EL (cell line): ENCODE measurements around the gene NAA15.
"Not testable (repeated sequence)": the region's sequence is repeated elsewhere in the genome, so short reads cannot be mapped to it uniquely, and the experiment has no call there.

Source experiments
- DNase-seq: peaks from one replicate; pipeline ENCODE4 v3.0.0-alpha.2; 2016

Gene NAA15

GRCh38 chr4:139368998-139369397 is 67.7 kb downstream of the NAA15 start:
- DNase-seq, result no peak

- no peak for DNase-seq
These were observed 72.9 kb downstream of the NAA15 start for GRCh38 chr4:139374251-139374650.

GRCh38 chr4:139386421-139386820 is 85.1 kb downstream of the NAA15 start:
- no peak for DNase-seq

- no peak for DNase-seq
These were observed 87.8 kb downstream of the NAA15 start for GRCh38 chr4:139389102-139389501.

GRCh38 chr4:139389991-139390390 is 88.7 kb downstream of the NAA15 start:
- DNase-seq, result no peak

- no peak for DNase-seq
These were observed 90.4 kb downstream of the NAA15 start for GRCh38 chr4:139391731-139392130.

GRCh38 chr4:139392797-139393196 is 91.5 kb downstream of the NAA15 start:
- DNase-seq, result peak; percentile 20

- no peak for DNase-seq
These were observed 100.1 kb downstream of the NAA15 start for GRCh38 chr4:139401368-139401767.

GRCh38 chr4:139402436-139402835 is 101.1 kb downstream of the NAA15 start:
- DNase-seq, result no peak

GRCh38 chr4:139403462-139403861 is 102.2 kb downstream of the NAA15 start:
- no peak for DNase-seq

GRCh38 chr4:139410312-139410711 is 109.0 kb downstream of the NAA15 start:
- DNase-seq, result no peak

- not testable (repeated sequence) for DNase-seq
These were observed 113.4 kb downstream of the NAA15 start for GRCh38 chr4:139414671-139415210.

- peak; percentile 35 for DNase-seq
These were observed 114.9 kb downstream of the NAA15 start for GRCh38 chr4:139416073-139416673.

- peak; percentile 80 for DNase-seq
These were observed 118.1 kb downstream of the NAA15 start for GRCh38 chr4:139419388-139419914.

GRCh38 chr4:139420652-139421051 is 119.3 kb downstream of the NAA15 start:
- no peak for DNase-seq

- no peak for DNase-seq
These were observed 134.8 kb downstream of the NAA15 start for GRCh38 chr4:139436122-139436521.

GRCh38 chr4:139438141-139438540 is 136.8 kb downstream of the NAA15 start:
- DNase-seq, result no peak

- peak; percentile 19 for DNase-seq
These were observed 139.7 kb downstream of the NAA15 start for GRCh38 chr4:139441029-139441428.

- DNase-seq, result no peak
These were observed 142.4 kb downstream of the NAA15 start for GRCh38 chr4:139443661-139444060.

GRCh38 chr4:139444881-139445280 is 143.6 kb downstream of the NAA15 start:
- not testable (repeated sequence) for DNase-seq

GRCh38 chr4:139447078-139447477 is 145.8 kb downstream of the NAA15 start:
- not testable (repeated sequence) for DNase-seq

GRCh38 chr4:139450586-139450985 is 149.3 kb downstream of the NAA15 start:
- DNase-seq, result no peak

GRCh38 chr4:139451997-139452396 is 150.7 kb downstream of the NAA15 start:
- no peak for DNase-seq

GRCh38 chr4:139453041-139453370 is 151.7 kb downstream of the NAA15 start:
- no peak for DNase-seq
